GM10266 (cell line): ENCODE results near the gene PRDX4.

Source experiments
- DNase-seq: peaks from one replicate; pipeline ENCODE4 v3.0.0; 2012; ENCODE audit errors: extremely low spot score
- TF ChIP-seq, protein P1 (sequence below): IDR thresholded peaks from 2 replicates; pipeline ENCODE4 v1.5.1; 2012; ENCODE audit warnings: mild to moderate bottlenecking, low read depth; ENCODE audit not compliant: control insufficient read depth, insufficient read depth; ENCODE audit errors: missing control alignments

Gene PRDX4

DNA sequence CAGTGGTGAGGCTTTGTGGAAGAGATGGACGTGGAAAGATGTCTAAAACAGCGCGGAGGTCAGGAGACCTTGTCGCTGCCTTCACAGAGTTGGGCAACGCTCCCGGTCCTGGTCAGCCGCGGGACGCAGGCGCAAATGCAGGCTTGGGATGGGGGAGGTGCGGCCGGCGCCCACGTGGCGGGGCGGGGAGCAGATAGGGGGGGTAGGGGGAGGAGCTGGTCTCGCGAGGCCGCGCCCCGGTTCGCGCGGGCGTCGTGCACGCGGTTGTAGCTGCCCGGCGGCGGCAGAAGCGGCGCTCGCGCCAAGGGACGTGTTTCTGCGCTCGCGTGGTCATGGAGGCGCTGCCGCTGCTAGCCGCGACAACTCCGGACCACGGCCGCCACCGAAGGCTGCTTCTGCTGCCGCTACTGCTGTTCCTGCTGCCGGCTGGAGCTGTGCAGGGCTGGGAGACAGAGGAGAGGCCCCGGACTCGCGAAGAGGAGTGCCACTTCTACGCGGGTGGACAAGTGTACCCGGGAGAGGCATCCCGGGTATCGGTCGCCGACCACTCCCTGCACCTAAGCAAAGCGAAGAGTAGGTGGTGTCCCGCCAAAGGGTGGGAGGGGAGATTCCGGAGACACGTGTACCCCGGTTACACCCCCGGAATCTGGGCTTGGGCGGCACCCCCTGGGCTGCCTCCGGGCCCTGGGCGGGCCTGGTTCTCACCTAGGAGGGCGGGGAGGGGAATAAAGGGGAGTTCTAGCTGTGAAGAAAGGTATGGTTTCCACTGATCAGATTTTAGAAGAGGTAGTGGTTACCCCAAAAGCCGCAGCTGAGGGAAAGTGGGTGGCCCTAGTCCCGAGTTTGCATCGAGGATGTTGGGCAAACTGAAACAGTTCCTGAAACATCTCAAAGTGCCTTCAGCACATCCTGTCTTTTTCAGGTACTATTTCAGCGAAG, at the start of gene PRDX4:
PRDX4 (plus strand) TSS at position 255 of the 939 bp plus-strand sequence; CDS start at position 333, 78 bp downstream.
- TF ChIP-seq, protein P1, sequence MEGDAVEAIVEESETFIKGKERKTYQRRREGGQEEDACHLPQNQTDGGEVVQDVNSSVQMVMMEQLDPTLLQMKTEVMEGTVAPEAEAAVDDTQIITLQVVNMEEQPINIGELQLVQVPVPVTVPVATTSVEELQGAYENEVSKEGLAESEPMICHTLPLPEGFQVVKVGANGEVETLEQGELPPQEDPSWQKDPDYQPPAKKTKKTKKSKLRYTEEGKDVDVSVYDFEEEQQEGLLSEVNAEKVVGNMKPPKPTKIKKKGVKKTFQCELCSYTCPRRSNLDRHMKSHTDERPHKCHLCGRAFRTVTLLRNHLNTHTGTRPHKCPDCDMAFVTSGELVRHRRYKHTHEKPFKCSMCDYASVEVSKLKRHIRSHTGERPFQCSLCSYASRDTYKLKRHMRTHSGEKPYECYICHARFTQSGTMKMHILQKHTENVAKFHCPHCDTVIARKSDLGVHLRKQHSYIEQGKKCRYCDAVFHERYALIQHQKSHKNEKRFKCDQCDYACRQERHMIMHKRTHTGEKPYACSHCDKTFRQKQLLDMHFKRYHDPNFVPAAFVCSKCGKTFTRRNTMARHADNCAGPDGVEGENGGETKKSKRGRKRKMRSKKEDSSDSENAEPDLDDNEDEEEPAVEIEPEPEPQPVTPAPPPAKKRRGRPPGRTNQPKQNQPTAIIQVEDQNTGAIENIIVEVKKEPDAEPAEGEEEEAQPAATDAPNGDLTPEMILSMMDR = peak; percentile 20
- peak; percentile 86 for DNase-seq

DNA sequence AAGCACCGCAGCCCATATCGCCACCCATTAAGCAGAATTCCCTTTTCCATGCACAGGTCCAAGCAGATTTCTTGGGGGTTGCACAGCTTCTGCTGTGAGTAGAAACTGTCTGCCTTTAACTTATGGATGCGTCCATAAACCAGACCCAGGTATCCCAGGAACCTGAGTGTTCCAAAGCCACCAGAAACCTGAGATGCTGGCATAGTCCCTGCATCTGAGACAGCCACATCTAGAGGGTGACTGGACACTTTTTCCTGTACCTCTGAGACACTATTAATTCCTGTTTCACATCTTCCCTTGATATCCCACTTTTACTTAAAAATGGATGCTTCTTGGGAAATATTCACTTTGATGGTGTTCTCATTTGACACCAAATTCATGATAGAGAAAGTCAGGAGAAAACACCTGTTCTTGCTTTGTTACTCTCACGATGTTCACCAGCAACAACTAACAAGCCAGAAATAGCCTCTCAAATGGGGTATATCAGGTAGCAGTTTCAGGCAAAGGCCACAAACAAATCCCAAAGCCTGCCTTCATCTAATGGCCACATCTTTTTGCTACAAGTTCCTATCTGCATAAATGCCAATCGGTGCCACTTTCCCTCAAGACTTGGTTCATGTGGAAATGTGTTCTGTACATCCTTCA, 45.5 kb upstream of the PRDX4 start:
- DNase-seq = no peak
- TF ChIP-seq, protein P1 = no peak

DNA sequence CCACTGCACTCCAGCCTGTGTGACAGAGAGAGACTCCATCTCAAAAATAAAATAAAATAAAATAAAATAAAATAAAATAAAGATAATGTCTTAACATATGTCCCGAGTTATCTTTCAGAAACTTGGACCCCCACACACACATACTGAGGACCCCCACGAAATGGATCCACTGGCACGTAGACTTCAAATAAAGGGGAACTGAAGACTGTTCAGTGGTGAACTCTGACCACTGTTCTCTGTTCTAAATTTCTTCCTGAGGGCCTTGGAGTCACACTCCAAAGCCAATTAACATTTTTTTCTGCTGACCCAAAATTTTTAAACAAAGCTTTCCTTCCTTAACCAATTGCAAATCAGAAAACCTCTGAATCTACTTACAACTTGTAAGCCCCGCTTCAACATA, 43.5 kb upstream of the PRDX4 start:
- no peak for DNase-seq
- TF ChIP-seq, protein P1 = no peak

DNA sequence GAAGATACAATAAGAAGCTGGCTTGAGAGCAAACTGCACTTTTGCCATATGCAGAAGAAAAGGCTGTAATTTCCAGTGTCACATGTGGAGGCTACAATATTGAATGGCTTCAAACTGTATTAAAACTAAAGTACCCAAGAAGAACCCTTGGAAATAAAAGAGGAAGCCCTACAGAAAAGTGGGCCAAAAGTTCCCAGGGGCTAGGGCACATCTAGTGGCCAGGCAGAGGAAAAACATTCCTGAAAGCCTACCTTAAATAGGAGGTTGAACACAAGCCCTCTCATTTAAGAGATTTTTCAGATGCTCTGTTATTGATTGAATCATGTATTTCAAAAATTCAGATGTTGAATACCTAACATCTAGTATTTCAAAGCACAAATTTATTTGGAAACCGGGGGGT, 40.6 kb upstream of the PRDX4 start:
- no peak for DNase-seq
- TF ChIP-seq, protein P1 = no peak

DNA sequence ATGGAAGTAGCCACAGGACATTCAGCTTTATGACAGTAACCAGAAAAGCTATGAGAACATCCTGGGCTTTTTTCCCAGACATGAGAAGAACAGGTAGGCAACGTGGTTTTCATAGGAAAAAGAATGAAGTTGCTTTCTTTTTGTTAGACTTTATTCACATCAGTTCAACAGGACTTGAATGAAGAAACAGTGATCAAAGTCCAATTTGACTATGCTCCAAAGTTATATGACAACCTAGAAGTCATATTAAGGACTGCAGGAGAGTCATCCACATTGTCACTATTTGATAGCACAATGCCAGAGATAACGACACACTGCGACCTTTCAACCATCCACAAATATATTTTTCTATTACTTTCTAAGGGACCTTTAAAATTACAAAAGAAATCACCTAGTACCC, 39.2 kb upstream of the PRDX4 start:
- no peak for DNase-seq
- TF ChIP-seq, protein P1 = no peak

DNA sequence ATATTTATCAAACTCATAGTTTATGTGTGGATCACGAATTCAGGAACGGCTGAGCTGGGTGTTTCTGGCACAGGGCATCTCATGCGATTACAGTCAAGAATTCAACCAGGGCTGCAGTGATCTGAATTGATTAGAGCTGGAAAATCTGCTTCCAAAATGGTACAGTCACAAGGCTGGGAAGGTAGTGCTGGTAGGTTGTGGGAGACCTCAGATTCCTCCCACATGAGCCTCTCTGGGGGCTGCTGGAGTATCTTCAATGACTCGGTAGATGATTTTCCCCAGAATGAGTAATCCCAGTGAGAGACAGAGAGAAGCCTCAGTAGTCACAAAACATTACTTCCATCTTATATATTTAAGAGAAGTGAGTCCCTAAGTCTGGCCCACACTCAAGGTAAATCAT, 36.2 kb upstream of the PRDX4 start:
- DNase-seq = no peak
- TF ChIP-seq, protein P1 = no peak
